GM18502 (cell line): ENCODE data around the gene APOD.

Experiments used
- ATAC-seq: cut with Tn5 transposase; IDR thresholded peaks from one replicate; pipeline ENCODE4 v1.9.1; 2021; ENCODE audit warnings: mild to moderate bottlenecking; ENCODE audit not compliant: unreplicated experiment, poor library complexity

APOD gene

GRCh38 chr3:195559723-195560409 is 23.9 kb downstream of the APOD start:
- ATAC-seq, result no peak

GRCh38 chr3:195558602-195559001 is 25.1 kb downstream of the APOD start:
- ATAC-seq, result no peak

- ATAC-seq, result no peak
These were observed 26.4 kb downstream of the APOD start for GRCh38 chr3:195557322-195557721.

GRCh38 chr3:195556390-195556789 is 27.4 kb downstream of the APOD start:
- ATAC-seq, result no peak

- ATAC-seq, result no peak
These were observed 28.6 kb downstream of the APOD start for GRCh38 chr3:195555110-195555509.

GRCh38 chr3:195554458-195554857 is 29.3 kb downstream of the APOD start:
- ATAC-seq, result no peak

- ATAC-seq, result no peak
These were observed 30.5 kb downstream of the APOD start for GRCh38 chr3:195553268-195553667.

- no peak for ATAC-seq
These were observed 32.3 kb downstream of the APOD start for GRCh38 chr3:195551381-195551978.

- ATAC-seq, result no peak
These were observed 33.0 kb downstream of the APOD start for GRCh38 chr3:195550723-195551122.

GRCh38 chr3:195549931-195550519 is 33.7 kb downstream of the APOD start:
- ATAC-seq, result peak; percentile 70

- no peak for ATAC-seq
These were observed 34.8 kb downstream of the APOD start for GRCh38 chr3:195548987-195549386.

GRCh38 chr3:195548501-195548900 is 35.2 kb downstream of the APOD start:
- ATAC-seq, result no peak

GRCh38 chr3:195548006-195548405 is 35.7 kb downstream of the APOD start:
- ATAC-seq, result no peak

GRCh38 chr3:195546130-195546560 is 37.6 kb downstream of the APOD start:
- no peak for ATAC-seq

- ATAC-seq, result no peak
These were observed 39.1 kb downstream of the APOD start for GRCh38 chr3:195544634-195545033.

GRCh38 chr3:195544230-195544536 is 39.6 kb downstream of the APOD start:
- no peak for ATAC-seq

- no peak for ATAC-seq
These were observed 40.1 kb downstream of the APOD start for GRCh38 chr3:195543500-195544229.

- peak; percentile 80 for ATAC-seq
These were observed 40.8 kb downstream of the APOD start, which contains the start of gene PPP1R2 for GRCh38 chr3:195542698-195543499. PPP1R2 (minus strand) TSS chr3:195543325; CDS start chr3:195543025, 300 bp downstream.

GRCh38 chr3:195542316-195542697 is 41.4 kb downstream of the APOD start:
- no peak for ATAC-seq

GRCh38 chr3:195540511-195540910 is 43.2 kb downstream of the APOD start:
- ATAC-seq, result no peak
